Lower lobe of right lung (tissue), 2 donors: ENCODE data around the gene SLC25A15. TPM values are rescaled to one million over a fixed set of nuclear protein-coding genes. Genes with fewer than 3 reads are reported as not detected.

Source experiments
- ATAC-seq, 2 donors: fragments of 200-7000 bp; cut with Tn5 transposase; one replicate each; pipeline ENCODE4 v1.9.1; 2020 to 2022; ENCODE audit warnings: mild to moderate bottlenecking in 2 of 2, moderate library complexity in 2 of 2
- DNase-seq: peaks from one replicate; pipeline ENCODE4 v3.0.0-alpha.2; 2020
- H3K27ac ChIP-seq: fragments of 200-600 bp; one replicate; pipeline ENCODE4 v1.8.0; 2022
- H3K27me3 ChIP-seq: fragments of 200-600 bp; one replicate; pipeline ENCODE4 v1.8.0; 2022; ENCODE audit warnings: low read depth
- H3K36me3 ChIP-seq: fragments of 200-600 bp; one replicate; pipeline ENCODE4 v1.8.0; 2022; ENCODE audit warnings: mild to moderate bottlenecking
- H3K4me1 ChIP-seq: fragments of 200-600 bp; one replicate; pipeline ENCODE4 v1.8.0; 2022
- H3K4me3 ChIP-seq: fragments of 200-600 bp; one replicate; pipeline ENCODE4 v1.8.0; 2022; ENCODE audit warnings: mild to moderate bottlenecking
- H3K9me3 ChIP-seq: fragments of 200-600 bp; one replicate; pipeline ENCODE4 v1.8.0; 2022
- intact Hi-C: fragments of 100-400 bp; cut with DNase I; formaldehyde crosslinking; loops from one replicate; pipeline ENCODE4 v1.11.0; 2022
- total RNA-seq: library from RNA; stranded (reverse); fragmentation: NEBNext Ultra II Directional; extraction: Animal tissue kit (Norgen Biotek cat#: 25700); gene quantifications from one replicate; pipeline ENCODE4 v1.2.1, GENCODE V29; 2021
- TF ChIP-seq, protein P1 (sequence below): fragments of 200-600 bp; IDR thresholded peaks from one replicate; pipeline ENCODE4 v1.8.0; 2022; ENCODE audit warnings: antibody characterized with exemption, mild to moderate bottlenecking
- donor health status: DM: no; HTN: yes; CAD: no; lungs with severe emphysema.

Gene SLC25A15
- total RNA-seq, 1 donor from 2014 or later = 3.3 TPM

DNA sequence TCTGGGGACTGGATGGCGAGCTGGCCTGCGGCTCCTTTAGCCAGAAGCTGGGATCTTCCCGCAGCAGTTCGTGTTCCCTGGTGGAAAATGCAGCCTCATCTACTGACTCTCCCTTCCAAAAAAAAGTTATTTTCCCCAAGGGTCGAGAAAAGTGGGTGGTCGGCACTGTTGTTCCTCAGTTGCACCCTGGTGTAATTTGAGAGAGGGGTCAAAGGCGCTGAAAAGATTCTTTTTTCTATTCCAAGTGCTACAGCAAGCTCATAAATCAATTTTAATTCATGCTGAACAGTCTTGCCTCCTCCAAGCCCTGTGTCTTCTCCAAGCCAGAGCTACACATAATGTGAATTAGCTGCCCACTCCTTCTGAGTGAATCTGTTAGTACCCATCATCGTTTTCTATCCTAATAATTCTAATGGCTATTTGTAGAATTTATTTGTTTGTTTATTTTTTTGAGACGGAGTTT lies 774 bp downstream of the SLC25A15 start:
- Histone ChIP-seq H3K4me3 (peak overlapping the region; percentile 64), H3K27me3 (no peaks in the 10 kb centered on the region), H3K27ac (peak overlapping the region; percentile 84), H3K4me1 (peaks cover 6% of the 10 kb centered on the region), H3K9me3 (no peaks in the 10 kb centered on the region), H3K36me3 (no peaks in the 10 kb centered on the region)
- TF ChIP-seq, protein P1, sequence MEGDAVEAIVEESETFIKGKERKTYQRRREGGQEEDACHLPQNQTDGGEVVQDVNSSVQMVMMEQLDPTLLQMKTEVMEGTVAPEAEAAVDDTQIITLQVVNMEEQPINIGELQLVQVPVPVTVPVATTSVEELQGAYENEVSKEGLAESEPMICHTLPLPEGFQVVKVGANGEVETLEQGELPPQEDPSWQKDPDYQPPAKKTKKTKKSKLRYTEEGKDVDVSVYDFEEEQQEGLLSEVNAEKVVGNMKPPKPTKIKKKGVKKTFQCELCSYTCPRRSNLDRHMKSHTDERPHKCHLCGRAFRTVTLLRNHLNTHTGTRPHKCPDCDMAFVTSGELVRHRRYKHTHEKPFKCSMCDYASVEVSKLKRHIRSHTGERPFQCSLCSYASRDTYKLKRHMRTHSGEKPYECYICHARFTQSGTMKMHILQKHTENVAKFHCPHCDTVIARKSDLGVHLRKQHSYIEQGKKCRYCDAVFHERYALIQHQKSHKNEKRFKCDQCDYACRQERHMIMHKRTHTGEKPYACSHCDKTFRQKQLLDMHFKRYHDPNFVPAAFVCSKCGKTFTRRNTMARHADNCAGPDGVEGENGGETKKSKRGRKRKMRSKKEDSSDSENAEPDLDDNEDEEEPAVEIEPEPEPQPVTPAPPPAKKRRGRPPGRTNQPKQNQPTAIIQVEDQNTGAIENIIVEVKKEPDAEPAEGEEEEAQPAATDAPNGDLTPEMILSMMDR = no peak
- intact Hi-C loops = no loop called here
- ATAC-seq (no peak), DNase-seq (no peak)

DNA sequence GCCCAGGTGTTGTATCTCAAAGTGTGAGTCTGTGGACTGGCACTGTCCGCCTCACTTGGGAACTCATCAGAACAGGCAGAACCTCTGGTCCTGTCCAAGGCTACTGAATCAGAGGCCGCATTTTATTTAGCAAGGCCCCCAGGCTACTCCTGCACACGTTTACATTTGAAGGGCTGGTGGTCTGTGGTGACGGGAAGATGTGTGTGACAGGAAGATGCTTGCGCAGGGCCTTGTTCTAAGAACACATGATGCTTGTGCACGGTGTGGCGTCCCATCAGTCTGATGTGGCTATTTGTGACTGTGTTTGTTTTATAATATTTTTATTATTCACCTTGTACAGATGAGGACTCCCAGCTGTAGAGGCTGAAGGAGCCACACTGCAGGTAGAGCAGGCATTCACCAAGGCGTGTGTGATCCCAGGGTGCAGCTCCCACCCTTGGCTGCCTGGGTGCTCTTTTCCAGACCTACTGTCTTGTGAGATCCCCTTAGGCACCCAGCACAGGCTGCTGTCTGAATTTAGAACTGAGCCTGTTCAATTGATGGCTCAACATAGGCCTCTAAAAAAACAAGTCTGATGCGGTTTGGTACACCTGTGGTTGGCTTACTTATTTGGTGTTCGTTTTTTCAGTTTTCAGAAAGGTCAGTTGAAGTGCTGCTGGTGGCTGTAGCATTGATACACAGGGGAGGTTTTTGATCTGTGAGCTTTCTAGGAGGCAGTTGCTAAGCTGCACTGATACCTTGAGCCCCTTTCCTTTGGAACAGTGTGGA lies 3.1 kb downstream of the SLC25A15 start:
- intact Hi-C loops = no loop called here
- H3K4me3 ChIP-seq = no peak overlapping the region
- TF ChIP-seq, protein P1 = no peak
- H3K27me3 ChIP-seq = no peaks in the 10 kb centered on the region
- DNase-seq (no peak), ATAC-seq (no peak)
- H3K9me3 ChIP-seq = no peaks in the 10 kb centered on the region
- no peaks in the 10 kb centered on the region for H3K36me3 ChIP-seq
- H3K4me1 ChIP-seq = peaks cover 6% of the 10 kb centered on the region
- H3K27ac ChIP-seq = no peak overlapping the region

DNA sequence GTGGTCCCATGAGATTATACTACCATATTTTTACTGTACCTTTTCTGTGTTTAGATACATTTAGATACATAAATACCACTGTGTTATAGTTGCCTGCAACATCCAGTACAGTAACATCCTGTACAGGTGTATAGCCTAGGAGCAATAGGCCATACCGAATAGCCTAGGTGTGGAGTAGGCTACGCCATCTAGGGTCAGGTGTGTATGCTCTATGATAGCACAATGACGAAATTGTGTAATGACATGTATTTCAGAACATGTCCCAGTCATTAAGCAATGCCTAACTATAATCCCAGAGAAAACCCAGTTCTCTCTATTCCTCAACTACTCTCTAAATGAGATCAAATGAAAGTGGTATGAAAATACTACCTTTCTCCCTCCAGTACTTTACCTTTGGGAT lies 3.9 kb downstream of the SLC25A15 start:
- no peak for ATAC-seq
- Histone ChIP-seq H3K4me3 (no peak overlapping the region), H3K9me3 (no peaks in the 10 kb centered on the region), H3K27ac (no peak overlapping the region), H3K36me3 (peaks cover under 1% of the 10 kb centered on the region), H3K4me1 (peaks cover 6% of the 10 kb centered on the region), H3K27me3 (no peaks in the 10 kb centered on the region)
- no peak for DNase-seq
- intact Hi-C loops = no loop called here
- TF ChIP-seq, protein P1 = no peak

DNA sequence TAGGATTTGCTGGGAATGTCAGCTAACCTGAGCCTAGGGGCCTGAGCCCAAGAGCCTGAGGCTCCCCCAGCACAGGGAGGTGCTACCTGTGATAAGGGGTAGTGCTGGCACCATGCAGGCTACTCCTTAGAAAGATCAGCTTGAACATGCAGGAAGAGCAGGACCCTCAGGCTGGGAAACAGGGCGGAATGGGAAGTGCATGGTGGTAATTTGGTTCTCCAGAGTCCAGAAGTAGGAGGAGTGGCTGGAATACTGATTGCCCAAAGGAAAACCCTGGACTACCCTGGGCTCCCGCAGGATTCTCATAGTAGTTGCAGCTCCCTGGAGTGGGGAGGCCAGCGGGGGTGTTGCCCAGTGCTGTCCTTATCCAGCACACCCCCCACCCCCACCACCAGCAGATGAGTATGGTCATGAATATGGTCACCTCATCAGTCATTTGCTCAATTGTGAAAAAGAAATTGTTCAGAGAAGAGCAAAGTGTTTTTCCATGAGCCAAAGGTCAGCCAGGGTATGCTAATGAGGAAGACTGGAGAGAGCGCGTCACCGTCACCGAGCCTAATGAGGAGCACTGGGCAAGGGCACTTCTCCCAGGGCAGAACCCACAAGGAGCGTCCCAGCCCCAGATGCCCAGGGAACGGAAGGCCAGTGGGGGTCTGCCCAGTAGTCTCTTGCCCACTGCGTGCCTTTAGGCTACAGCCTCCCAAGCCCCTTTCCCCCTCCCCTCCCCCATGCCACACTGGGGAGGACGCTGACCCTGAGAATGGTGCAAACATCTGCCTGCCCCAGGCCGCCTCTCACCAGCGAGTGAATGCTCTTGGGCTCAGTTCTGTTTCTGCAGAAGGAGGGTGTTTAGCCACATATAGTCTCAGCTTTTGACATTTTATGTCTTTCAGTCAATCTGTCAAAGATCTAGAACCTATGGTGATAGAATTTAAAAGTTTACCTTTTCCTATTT lies 5.3 kb downstream of the SLC25A15 start:
- TF ChIP-seq, protein P1 = no peak
- Histone ChIP-seq H3K36me3 (peaks cover 14% of the 10 kb centered on the region), H3K4me3 (no peak overlapping the region), H3K27ac (no peak overlapping the region), H3K27me3 (no peaks in the 10 kb centered on the region), H3K4me1 (peaks cover 6% of the 10 kb centered on the region), H3K9me3 (no peaks in the 10 kb centered on the region)
- DNase-seq = no peak
- intact Hi-C loops = no loop called here
- ATAC-seq = no peak

DNA sequence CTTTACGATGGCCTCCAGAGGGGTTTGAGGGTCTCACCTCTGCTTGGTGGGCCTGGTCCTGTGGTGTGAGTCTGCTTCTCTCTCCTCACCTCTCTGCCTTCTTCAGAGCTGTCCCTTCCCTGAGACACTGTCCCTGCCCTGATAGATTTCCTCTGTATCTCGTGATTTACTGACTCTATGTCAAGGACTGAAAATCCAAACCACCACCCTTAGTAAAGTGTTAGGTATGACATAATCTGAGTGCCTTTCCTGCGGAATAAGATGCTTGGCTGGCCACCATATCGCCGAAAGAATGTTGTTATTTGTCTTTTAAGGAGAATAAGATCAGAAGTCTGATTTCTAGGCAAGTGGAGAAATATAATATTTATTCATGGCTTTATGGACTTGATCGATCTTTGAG lies 7.2 kb downstream of the SLC25A15 start:
- Histone ChIP-seq H3K9me3 (no peaks in the 10 kb centered on the region), H3K36me3 (peaks cover 18% of the 10 kb centered on the region)
- intact Hi-C loops = no loop called here

More for the DNA sequence above, 7.2 kb downstream of the SLC25A15 start:
- DNase-seq = no peak
- H3K27ac ChIP-seq = no peak overlapping the region
- TF ChIP-seq, protein P1 = no peak
- no peak overlapping the region for H3K4me3 ChIP-seq
- H3K27me3 ChIP-seq = no peaks in the 10 kb centered on the region
- no peak for ATAC-seq
- H3K4me1 ChIP-seq = no peaks in the 10 kb centered on the region
